Measurements from ENCODE around the gene HBA1.
"Not testable (repeated sequence)": the region's sequence is repeated elsewhere in the genome, so short reads cannot be mapped to it uniquely, and the experiment has no call there.

The HBA1 gene

DNA sequence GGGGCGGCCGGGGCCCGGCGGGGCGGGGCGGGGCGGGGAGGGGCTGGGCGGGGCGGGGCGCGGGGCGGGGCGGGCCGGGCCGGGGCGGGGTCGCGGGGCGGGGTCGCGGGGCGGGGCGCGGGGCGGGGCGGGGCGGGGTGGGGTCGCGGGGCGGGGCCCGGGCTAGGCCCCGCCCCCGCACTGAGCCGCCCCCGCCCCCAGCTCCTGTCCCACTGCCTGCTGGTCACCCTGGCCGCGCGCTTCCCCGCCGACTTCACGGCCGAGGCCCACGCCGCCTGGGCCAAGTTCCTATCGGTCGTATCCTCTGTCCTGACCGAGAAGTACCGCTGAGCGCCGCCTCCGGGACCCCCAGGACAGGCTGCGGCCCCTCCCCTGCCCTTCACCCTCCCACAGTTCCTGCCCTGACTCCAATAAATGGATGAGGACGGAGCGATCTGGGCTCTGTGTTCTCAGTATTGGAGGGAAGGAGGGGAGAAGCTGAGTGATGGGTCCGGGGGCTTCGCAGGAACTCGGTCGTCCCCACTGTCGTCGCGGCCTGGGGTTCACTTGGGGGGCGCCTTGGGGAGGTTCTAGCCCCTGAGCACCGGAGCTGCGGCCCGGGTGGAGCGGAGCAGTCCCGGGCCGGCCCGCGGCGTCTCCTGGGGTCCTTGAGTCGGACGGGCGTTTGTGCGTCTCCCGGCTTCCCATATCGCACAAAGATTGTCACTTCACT, 11.5 kb upstream of the HBA1 start:
- TF ChIP-seq POLR2A (IDR thresholded peaks at IDR 0.05; ENCODE audit: low read length) (no peak), GATA1 (IDR thresholded peaks at IDR 0.05; ENCODE audit: low read depth, low read length) (no peak)
- peak; percentile 69 to 76 for DNase-seq

- DNase-seq, result peak; percentile 90 to 91
These were observed 10.7 kb upstream of the HBA1 start, which contains the start of gene HBM for GRCh38 chr16:165539-166374. TSS of gene HBM (plus strand) at chr16:165978. CDS start at chr16:165998, 20 bp downstream.

GRCh38 chr16:166375-167121, 9.9 kb upstream of the HBA1 start:
- TF ChIP-seq GATA1 (IDR thresholded peaks at IDR 0.05; ENCODE audit: low read depth, low read length) (no peak), POLR2A (IDR thresholded peaks at IDR 0.05; ENCODE audit: low read length) (no peak)
- peak; percentile 55 to 68 for DNase-seq

More at GRCh38 chr16:165539-166374, 10.7 kb upstream of the HBA1 start, which contains the start of gene HBM:
- TF ChIP-seq GATA1 (IDR thresholded peaks at IDR 0.05; ENCODE audit: low read depth, low read length) (peak; percentile 23), POLR2A (IDR thresholded peaks at IDR 0.05; ENCODE audit: low read length) (peak; percentile 85)

DNA sequence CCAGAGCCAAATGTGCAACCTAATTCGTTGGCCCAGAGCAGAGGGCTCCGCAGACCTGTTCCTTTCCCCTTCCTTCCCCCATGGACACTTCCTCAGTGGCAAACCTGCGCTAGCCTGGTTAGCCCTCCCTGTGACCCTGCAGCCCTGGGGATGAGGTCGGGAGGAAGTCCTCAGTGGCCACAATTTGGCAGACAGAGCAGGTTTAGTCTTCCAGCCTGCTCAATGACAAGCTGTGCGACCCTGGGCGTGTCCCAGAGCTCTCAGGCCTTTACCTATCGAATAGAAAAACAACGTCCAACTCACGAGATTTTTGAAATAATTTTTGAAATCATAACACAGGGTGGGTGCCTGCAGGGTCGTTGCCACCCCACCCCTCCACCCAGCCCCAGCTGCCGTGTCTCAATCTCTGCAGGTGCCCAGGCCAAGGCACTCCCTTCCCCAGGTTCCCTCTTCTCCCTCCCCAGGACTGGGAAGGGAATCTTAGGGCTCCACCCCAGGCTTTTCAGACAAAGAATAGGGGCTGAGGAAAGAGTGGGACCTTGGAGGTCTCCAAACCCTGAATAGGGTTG, 9.3 kb upstream of the HBA1 start:
- peak in 1 of 2 experiments; percentile 46 for DNase-seq

DNA sequence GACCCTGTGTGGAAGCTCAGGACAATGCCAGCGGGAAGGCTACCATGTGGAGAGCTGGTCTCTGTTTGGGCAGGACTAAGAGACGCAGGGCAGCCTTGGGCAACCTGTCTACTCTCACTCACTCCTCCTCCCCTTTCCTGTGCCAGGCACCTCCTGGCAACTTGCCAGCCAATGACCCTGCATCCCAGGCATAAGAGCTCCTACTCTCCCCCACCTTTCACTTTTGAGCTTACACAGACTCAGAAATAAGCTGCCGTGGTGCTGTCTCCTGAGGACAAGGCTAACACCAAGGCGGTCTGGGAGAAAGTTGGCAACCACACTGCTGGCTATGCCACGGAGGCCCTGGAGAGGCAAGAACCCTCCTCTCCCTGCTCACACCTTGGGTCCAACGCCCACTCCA, 8.1 kb upstream of the HBA1 start:
- peak; percentile 55 to 74 for DNase-seq
- TF ChIP-seq GATA1 (IDR thresholded peaks at IDR 0.05; ENCODE audit: low read depth, low read length) (no peak), POLR2A (IDR thresholded peaks at IDR 0.05; ENCODE audit: low read length) (no peak)

More for the DNA sequence above, 9.3 kb upstream of the HBA1 start:
- no peak for TF ChIP-seq GATA1 (IDR thresholded peaks at IDR 0.05; ENCODE audit: low read depth, low read length)
- no peak for TF ChIP-seq POLR2A (IDR thresholded peaks at IDR 0.05; ENCODE audit: low read length)

DNA sequence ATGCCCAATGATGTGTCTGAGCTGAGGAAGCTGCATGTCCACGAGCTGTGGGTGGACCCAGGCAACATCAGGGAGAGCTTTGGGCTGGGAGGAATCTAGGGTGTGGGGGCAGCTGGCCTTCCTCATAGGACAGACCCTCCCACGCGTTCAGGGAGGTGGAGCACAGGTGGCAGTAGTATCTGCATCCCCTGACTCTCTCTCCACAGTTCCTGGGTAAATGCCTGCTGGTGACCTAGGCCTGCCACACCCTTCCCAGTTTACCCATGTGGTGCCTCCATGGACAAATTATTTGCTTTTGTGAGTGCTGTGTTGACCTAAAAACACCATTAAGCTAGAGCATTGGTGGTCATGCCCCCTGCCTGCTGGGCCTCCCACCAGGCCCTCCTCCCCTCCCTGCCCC, 7.5 kb upstream of the HBA1 start:
- DNase-seq, result peak in 1 of 2 experiments; percentile 37
- no peak for TF ChIP-seq GATA1 (IDR thresholded peaks at IDR 0.05; ENCODE audit: low read depth, low read length)
- TF ChIP-seq POLR2A (IDR thresholded peaks at IDR 0.05; ENCODE audit: low read length), result no peak

DNA sequence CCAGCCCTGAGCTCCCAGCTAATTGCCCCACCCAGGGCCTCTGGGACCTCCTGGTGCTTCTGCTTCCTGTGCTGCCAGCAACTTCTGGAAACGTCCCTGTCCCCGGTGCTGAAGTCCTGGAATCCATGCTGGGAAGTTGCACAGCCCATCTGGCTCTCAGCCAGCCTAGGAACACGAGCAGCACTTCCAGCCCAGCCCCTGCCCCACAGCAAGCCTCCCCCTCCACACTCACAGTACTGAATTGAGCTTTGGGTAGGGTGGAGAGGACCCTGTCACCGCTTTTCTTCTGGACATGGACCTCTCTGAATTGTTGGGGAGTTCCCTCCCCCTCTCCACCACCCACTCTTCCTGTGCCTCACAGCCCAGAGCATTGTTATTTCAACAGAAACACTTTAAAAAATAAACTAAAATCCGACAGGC, 6.4 kb upstream of the HBA1 start:
- TF ChIP-seq POLR2A (IDR thresholded peaks at IDR 0.05; ENCODE audit: low read length), result peak; percentile 34
- DNase-seq, result peak; percentile 69 to 73

- DNase-seq, result no peak
- TF ChIP-seq POLR2A (IDR thresholded peaks at IDR 0.05; ENCODE audit: low read length), result no peak
- TF ChIP-seq GATA1 (IDR thresholded peaks at IDR 0.05; ENCODE audit: low read depth, low read length), result no peak
These were observed 5.7 kb upstream of the HBA1 start for GRCh38 chr16:170788-171187.

GRCh38 chr16:172374-172941, 4.0 kb upstream of the HBA1 start, which contains the start of gene HBA2:
TSS of gene HBA2 (plus strand) at chr16:172876. CDS start at chr16:172913, 37 bp downstream.
- not testable (repeated sequence) for DNase-seq

- DNase-seq, result peak; percentile 61 to 78
These were observed 3.1 kb upstream of the HBA1 start for GRCh38 chr16:173211-173854.

DNA sequence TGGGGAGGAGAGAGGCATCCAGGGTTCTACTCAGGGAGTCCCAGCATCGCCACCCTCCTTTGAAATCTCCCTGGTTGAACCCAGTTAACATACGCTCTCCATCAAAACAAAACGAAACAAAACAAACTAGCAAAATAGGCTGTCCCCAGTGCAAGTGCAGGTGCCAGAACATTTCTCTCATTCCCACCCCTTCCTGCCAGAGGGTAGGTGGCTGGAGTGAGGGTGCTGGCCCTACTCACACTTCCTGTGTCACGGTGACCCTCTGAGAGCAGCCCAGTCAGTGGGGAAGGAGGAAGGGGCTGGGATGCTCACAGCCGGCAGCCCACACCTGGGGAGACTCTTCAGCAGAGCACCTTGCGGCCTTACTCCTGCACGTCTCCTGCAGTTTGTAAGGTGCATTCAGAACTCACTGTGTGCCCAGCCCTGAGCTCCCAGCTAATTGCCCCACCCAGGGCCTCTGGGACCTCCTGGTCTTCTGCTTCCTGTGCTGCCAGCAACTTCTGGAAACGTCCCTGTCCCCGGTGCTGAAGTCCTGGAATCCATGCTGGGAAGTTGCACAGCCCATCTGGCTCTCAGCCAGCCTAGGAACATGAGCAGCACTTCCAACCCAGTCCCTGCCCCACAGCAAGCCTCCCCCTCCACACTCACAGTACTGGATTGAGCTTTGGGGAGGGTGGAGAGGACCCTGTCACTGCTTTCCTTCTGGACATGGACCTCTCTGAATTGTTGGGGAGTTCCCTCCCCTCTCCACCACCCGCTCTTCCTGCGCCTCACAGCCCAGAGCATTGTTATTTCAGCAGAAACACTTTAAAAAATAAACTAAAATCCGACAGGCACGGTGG, 2.3 kb upstream of the HBA1 start:
- DNase-seq, result peak; percentile 83 to 84
- peak; percentile 73 for TF ChIP-seq POLR2A (IDR thresholded peaks at IDR 0.05; ENCODE audit: low read length)

All from erythroblast (primary cell).